Prostate gland (tissue), 2 donors: Measurements from ENCODE around the gene TBC1D22A.

Source experiments
- POLR2A ChIP-seq: fragments of 450-650 bp; IDR thresholded peaks from one replicate; pipeline ENCODE4 v1.6.1; 2016; ENCODE audit warnings: antibody characterized with exemption, mild to moderate bottlenecking
- POLR2AphosphoS5 ChIP-seq: sonication (generic); formaldehyde crosslinking; IDR thresholded peaks from one replicate; pipeline ENCODE4 v1.6.1; 2017; ENCODE audit warnings: antibody characterized with exemption
- TF ChIP-seq, protein P1 (sequence below), 4 experiments: fragments of 200-600 bp in 2 of 4; fragments of 450-650 bp in 2 of 4; sonication (generic) in 2 of 4; IDR thresholded peaks; 1 replicate in 3 of 4; 2 replicates in 1 of 4; pipeline ENCODE4 v1.5.1; 2016 to 2019; ENCODE audit warnings: antibody characterized with exemption in 4 of 4, mild to moderate bottlenecking in 2 of 4, moderate library complexity in 2 of 4

DNA sequence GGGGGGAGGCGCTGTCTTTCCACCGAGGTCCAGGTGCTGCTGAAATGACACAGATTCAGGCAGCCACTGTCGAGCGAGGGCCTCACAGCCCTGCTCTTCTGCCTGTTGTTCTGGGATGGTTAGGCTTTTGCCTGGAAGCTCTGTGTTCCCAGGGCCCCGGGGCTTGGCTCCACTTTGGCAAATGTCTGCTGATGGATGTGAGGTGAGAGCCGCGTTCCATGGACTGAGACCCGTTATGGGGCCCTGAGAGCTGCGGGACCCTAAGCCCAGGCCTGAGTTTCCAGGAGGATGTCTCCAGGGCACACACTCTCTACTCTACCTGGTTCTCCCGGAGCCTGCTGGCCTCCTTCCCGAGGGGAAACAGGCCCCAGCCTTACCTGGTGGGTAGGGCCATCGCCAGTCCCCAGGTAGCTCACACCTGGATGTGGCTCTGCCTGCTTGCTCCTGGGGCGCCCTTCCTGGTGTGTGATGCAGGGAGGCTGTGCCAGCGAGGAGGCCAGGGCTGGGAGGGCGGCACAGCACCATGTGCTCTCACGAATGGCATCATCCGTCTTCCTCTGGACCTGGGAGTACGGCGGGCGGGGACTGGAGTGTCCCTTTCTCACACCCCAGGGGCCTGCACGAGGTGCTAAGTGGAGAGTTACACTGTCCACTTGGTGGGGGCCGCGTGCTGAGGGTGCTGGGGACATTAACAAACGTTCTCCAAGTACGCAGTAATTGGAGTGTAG is 435.5 kb downstream of the TBC1D22A start:
- TF ChIP-seq POLR2A (no peak), POLR2AphosphoS5 (no peak)
- TF ChIP-seq, protein P1, sequence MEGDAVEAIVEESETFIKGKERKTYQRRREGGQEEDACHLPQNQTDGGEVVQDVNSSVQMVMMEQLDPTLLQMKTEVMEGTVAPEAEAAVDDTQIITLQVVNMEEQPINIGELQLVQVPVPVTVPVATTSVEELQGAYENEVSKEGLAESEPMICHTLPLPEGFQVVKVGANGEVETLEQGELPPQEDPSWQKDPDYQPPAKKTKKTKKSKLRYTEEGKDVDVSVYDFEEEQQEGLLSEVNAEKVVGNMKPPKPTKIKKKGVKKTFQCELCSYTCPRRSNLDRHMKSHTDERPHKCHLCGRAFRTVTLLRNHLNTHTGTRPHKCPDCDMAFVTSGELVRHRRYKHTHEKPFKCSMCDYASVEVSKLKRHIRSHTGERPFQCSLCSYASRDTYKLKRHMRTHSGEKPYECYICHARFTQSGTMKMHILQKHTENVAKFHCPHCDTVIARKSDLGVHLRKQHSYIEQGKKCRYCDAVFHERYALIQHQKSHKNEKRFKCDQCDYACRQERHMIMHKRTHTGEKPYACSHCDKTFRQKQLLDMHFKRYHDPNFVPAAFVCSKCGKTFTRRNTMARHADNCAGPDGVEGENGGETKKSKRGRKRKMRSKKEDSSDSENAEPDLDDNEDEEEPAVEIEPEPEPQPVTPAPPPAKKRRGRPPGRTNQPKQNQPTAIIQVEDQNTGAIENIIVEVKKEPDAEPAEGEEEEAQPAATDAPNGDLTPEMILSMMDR (IDR thresholded peaks at IDR 0.05): no peak
